ENCODE measurements around the gene OPTC.

- TF ChIP-seq CTCF (IDR thresholded peaks at IDR 0.05) (no peak), POLR2A (IDR thresholded peaks at IDR 0.05) (no peak), POLR2AphosphoS5 (IDR thresholded peaks at IDR 0.05) (no peak)
These were observed 55.4 kb downstream of the OPTC start for GRCh38 chr1:203549309-203549708.

All from stomach (tissue), 4 donors.